PC-3 (cell line): Measurements from ENCODE around the gene SLC7A9. TPM values are rescaled to one million over a fixed set of nuclear protein-coding genes. Genes with fewer than 3 reads are reported as not detected.

Source experiments
- ATAC-seq: fragments of 200-7000 bp; cut with Tn5 transposase; 2 replicates; pipeline ENCODE4 v1.9.1; 2020; ENCODE audit warnings: mild to moderate bottlenecking, moderate library complexity
- BruUV-seq: library from RNA; stranded (reverse); fragments of 400-500 nt; replicated peaks from 2 replicates; lab custom pipeline; 2021; lab: Mats Ljungman, UMichigan
- CTCF ChIA-PET: fragments of 300-600 bp; sonication (Branson Sonifier 250); formaldehyde crosslinking; loops from one replicate; lab custom pipeline; 2022; ENCODE audit warnings: antibody characterized with exemption; lab: Charles Lee
- POLR2A ChIA-PET: fragments of 300-600 bp; sonication (Branson Sonifier 250); formaldehyde crosslinking; loops from one replicate; lab custom pipeline; 2022; ENCODE audit warnings: antibody characterized with exemption; ENCODE audit not compliant: unreplicated experiment; lab: Charles Lee
- DNase-seq: peaks from one replicate; pipeline ENCODE4 v3.0.0-alpha.2; 2015
- H2AFZ ChIP-seq: fragments of 300-600 bp; sonication (generic); 2 replicates; pipeline ENCODE4 v1.6.0; 2016; ENCODE audit warnings: antibody characterized with exemption, low read length
- H3F3A ChIP-seq: fragments of 300-600 bp; sonication (generic); one replicate; pipeline ENCODE4 v1.6.0; 2017; ENCODE audit warnings: antibody characterized with exemption, low read length, control low read depth, mild to moderate bottlenecking; ENCODE audit not compliant: unreplicated experiment
- H3K27ac ChIP-seq: fragments of 300-600 bp; sonication (generic); 2 replicates; pipeline ENCODE4 v1.5.1; 2016; ENCODE audit warnings: mild to moderate bottlenecking, low read length
- H3K27me3 ChIP-seq: fragments of 300-600 bp; sonication (generic); 2 replicates; pipeline ENCODE4 v1.6.1; 2016; ENCODE audit warnings: low read length, mixed read lengths
- H3K36me3 ChIP-seq: fragments of 300-600 bp; sonication (generic); 2 replicates; pipeline ENCODE4 v1.6.1; 2016; ENCODE audit warnings: low read depth, mixed run types, low read length, mixed read lengths
- H3K4me1 ChIP-seq: fragments of 300-600 bp; sonication (generic); 2 replicates; pipeline ENCODE4 v1.5.1; 2016; ENCODE audit warnings: low read length; ENCODE audit not compliant: insufficient read depth
- H3K4me2 ChIP-seq: fragments of 300-600 bp; sonication (generic); 2 replicates; pipeline ENCODE4 v1.6.0; 2016; ENCODE audit warnings: low read length
- H3K4me3 ChIP-seq: fragments of 300-600 bp; sonication (generic); 2 replicates; pipeline ENCODE4 v1.5.1; 2016; ENCODE audit warnings: mild to moderate bottlenecking, low read length, mixed read lengths
- H3K79me2 ChIP-seq: fragments of 300-600 bp; sonication (generic); 2 replicates; pipeline ENCODE4 v1.6.1; 2017; ENCODE audit warnings: low read length, mixed read lengths
- H3K9ac ChIP-seq: fragments of 300-600 bp; sonication (generic); 2 replicates; pipeline ENCODE4 v1.6.0; 2016; ENCODE audit warnings: mild to moderate bottlenecking, low read length
- H3K9me2 ChIP-seq: fragments of 300-600 bp; sonication (generic); replicated peaks from 2 replicates; pipeline ENCODE4 v1.6.1; 2016; ENCODE audit warnings: mixed run types, low read length, mixed read lengths
- H3K9me3 ChIP-seq: fragments of 300-600 bp; sonication (generic); 2 replicates; pipeline ENCODE4 v1.6.1; 2016; ENCODE audit warnings: low read length, mixed read lengths
- H4K20me1 ChIP-seq: fragments of 300-600 bp; sonication (generic); 2 replicates; pipeline ENCODE4 v1.6.1; 2016; ENCODE audit warnings: low read length, mixed read lengths
- CTCF ChIP-seq: fragments of 300-600 bp; sonication (generic); conservative IDR thresholded peaks from 2 replicates; pipeline ENCODE4 v1.5.1; 2017; ENCODE audit warnings: antibody characterized with exemption, low read depth, mild to moderate bottlenecking, low read length
- EZH2 ChIP-seq: fragments of 300-600 bp; sonication (generic); IDR thresholded peaks from one replicate; pipeline ENCODE4 v1.6.1; 2017; ENCODE audit warnings: antibody characterized with exemption, mild to moderate bottlenecking, low read length; ENCODE audit not compliant: unreplicated experiment
- EZH2phosphoT487 ChIP-seq: fragments of 300-600 bp; sonication (generic); IDR thresholded peaks from 2 replicates; pipeline ENCODE4 v1.6.1; 2018; ENCODE audit warnings: mild to moderate bottlenecking, antibody characterized with exemption, low read length, borderline replicate concordance
- intact Hi-C: fragments of 100-400 bp; cut with micrococcal nuclease; formaldehyde crosslinking; loops from 2 replicates; pipeline ENCODE4 v1.9.0; 2023
- total RNA-seq: library from RNA; depleted of rRNA; stranded (reverse); fragments of >200 nt; gene quantifications from 2 replicates; pipeline ENCODE4 v1.2.3, GENCODE V29; 2014

Gene SLC7A9
- total RNA-seq, 1 experiment from 2014 or later: not detected

DNA sequence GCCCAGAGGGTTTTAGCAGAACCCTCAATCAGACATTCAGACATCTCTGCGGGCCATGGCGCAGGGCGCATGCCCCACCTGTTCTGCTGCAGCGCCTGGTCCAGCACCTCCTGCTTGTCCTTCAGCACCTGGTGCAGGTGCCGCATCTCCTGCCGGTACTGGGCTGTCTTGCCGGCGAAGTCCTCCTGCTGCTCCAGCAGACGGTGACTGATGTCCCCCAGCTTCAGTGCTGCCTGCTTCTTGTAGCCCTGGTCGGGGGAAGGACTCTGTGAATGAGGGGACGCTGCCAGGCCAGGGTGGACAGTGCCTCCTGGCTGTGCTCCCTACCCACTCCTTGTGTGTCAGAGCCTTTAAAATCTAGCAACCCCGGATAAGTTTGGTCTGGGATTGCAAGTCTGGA is 12.2 kb upstream of the SLC7A9 start:
- H3K9me3 ChIP-seq: no peaks in the 10 kb centered on the region
- H3K4me3 ChIP-seq: no peak overlapping the region
- ATAC-seq: no peak
- no peaks in the 10 kb centered on the region for H4K20me1 ChIP-seq
- CTCF ChIA-PET: no interaction called here
- H3K9me2 ChIP-seq: no peaks in the 10 kb centered on the region
- no peak for DNase-seq
- peaks cover 6% of the 10 kb centered on the region for H3K4me1 ChIP-seq
- H3F3A ChIP-seq: no peaks in the 10 kb centered on the region
- intact Hi-C loops: no loop called here
- H3K79me2 ChIP-seq: no peaks in the 10 kb centered on the region
- no peak for TF ChIP-seq EZH2
- TF ChIP-seq CTCF: no peak
- no peak for TF ChIP-seq EZH2phosphoT487
- no peaks in the 10 kb centered on the region for H3K36me3 ChIP-seq
- H3K27me3 ChIP-seq: no peaks in the 10 kb centered on the region
- no peak overlapping the region for H3K27ac ChIP-seq
- no TSS peak for BruUV-seq
- H3K9ac ChIP-seq: no peak overlapping the region
- H2AFZ ChIP-seq: no peak overlapping the region
- no peak overlapping the region for H3K4me2 ChIP-seq
- POLR2A ChIA-PET: no interaction called here

GRCh38 chr19:32880622-32881021 is 11.1 kb upstream of the SLC7A9 start:
- intact Hi-C loops: no loop called here
- Histone ChIP-seq H2AFZ (no peak overlapping the region), H3K4me1 (peaks cover 13% of the 10 kb centered on the region), H4K20me1 (no peaks in the 10 kb centered on the region), H3K9me2 (no peaks in the 10 kb centered on the region), H3K27ac (no peak overlapping the region), H3K9ac (no peak overlapping the region), H3K27me3 (no peaks in the 10 kb centered on the region), H3K4me2 (no peak overlapping the region), H3K9me3 (no peaks in the 10 kb centered on the region), H3K36me3 (no peaks in the 10 kb centered on the region), H3K4me3 (no peak overlapping the region), H3K79me2 (no peaks in the 10 kb centered on the region), H3F3A (no peaks in the 10 kb centered on the region)
- ATAC-seq (no peak), DNase-seq (no peak)
- POLR2A ChIA-PET: no interaction called here
- no TSS peak for BruUV-seq
- CTCF ChIA-PET: no interaction called here
- TF ChIP-seq CTCF (no peak), EZH2 (no peak), EZH2phosphoT487 (no peak)

- Histone ChIP-seq H4K20me1 (no peaks in the 10 kb centered on the region), H3K27me3 (no peaks in the 10 kb centered on the region), H3F3A (no peaks in the 10 kb centered on the region), H3K4me2 (no peak overlapping the region), H3K9ac (no peak overlapping the region), H3K79me2 (no peaks in the 10 kb centered on the region), H3K9me2 (no peaks in the 10 kb centered on the region), H3K36me3 (no peaks in the 10 kb centered on the region), H3K9me3 (no peaks in the 10 kb centered on the region), H3K4me1 (peaks cover 13% of the 10 kb centered on the region), H3K4me3 (no peak overlapping the region), H3K27ac (no peak overlapping the region), H2AFZ (no peak overlapping the region)
- DNase-seq (no peak), ATAC-seq (no peak)
- POLR2A ChIA-PET: no interaction called here
- CTCF ChIA-PET: no interaction called here
- BruUV-seq: no TSS peak
- intact Hi-C loops: no loop called here
- TF ChIP-seq EZH2phosphoT487: no peak
- no peak for TF ChIP-seq EZH2
- no peak for TF ChIP-seq CTCF
Observed at GRCh38 chr19:32879741-32880140, 10.2 kb upstream of the SLC7A9 start.
